Astrocyte of the cerebellum (primary cell): ENCODE results near the gene SLC7A8.

ENCODE experiments used
- DNase-seq: peaks from one replicate; pipeline ENCODE4 v3.0.0-alpha.2; 2011; ENCODE audit warnings: low read depth
- H3K4me3 ChIP-seq: 2 replicates; pipeline ENCODE4 v1.5.1; 2011; ENCODE audit warnings: mild to moderate bottlenecking, low read depth, low read length, moderate library complexity
- in situ Hi-C: cut with HindIII; loops from 2 replicates; pipeline ENCODE4 v1.10.0; 2017; ENCODE audit warnings: low sequenced_read_pairs
- TF ChIP-seq, protein P1 (sequence below): IDR thresholded peaks from 2 replicates; pipeline ENCODE4 v1.5.1; 2012; ENCODE audit warnings: low read length, low read depth, moderate library complexity, mild to moderate bottlenecking; ENCODE audit errors: missing control alignments

Gene SLC7A8

DNA sequence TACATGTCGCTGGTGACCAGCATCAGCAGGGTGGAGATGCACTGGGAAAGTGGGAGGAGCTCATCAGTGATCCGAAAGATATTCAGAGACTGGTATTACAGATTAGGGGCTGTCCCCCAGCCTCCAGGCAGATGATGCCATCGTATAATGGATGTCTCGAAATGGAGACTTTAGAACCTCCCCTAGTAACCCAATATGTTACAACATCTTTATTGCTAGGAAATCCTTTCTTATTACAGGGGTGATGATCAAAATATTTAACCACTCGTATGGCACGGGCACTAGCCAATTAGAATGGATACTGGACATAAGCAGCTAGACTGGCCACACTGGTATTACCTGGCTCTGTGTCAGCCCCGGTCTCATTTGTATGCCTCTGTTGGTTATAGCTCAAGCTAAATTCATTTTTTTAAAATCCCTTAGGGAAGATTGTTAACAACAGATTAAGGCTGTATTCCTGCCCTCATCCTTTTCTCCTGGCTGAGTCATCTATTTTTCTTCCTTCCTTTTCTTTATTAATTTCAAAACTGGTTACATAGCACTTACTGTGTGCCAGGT, 53.6 kb downstream of the SLC7A8 start:
- TF ChIP-seq, protein P1, sequence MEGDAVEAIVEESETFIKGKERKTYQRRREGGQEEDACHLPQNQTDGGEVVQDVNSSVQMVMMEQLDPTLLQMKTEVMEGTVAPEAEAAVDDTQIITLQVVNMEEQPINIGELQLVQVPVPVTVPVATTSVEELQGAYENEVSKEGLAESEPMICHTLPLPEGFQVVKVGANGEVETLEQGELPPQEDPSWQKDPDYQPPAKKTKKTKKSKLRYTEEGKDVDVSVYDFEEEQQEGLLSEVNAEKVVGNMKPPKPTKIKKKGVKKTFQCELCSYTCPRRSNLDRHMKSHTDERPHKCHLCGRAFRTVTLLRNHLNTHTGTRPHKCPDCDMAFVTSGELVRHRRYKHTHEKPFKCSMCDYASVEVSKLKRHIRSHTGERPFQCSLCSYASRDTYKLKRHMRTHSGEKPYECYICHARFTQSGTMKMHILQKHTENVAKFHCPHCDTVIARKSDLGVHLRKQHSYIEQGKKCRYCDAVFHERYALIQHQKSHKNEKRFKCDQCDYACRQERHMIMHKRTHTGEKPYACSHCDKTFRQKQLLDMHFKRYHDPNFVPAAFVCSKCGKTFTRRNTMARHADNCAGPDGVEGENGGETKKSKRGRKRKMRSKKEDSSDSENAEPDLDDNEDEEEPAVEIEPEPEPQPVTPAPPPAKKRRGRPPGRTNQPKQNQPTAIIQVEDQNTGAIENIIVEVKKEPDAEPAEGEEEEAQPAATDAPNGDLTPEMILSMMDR: no peak

DNA sequence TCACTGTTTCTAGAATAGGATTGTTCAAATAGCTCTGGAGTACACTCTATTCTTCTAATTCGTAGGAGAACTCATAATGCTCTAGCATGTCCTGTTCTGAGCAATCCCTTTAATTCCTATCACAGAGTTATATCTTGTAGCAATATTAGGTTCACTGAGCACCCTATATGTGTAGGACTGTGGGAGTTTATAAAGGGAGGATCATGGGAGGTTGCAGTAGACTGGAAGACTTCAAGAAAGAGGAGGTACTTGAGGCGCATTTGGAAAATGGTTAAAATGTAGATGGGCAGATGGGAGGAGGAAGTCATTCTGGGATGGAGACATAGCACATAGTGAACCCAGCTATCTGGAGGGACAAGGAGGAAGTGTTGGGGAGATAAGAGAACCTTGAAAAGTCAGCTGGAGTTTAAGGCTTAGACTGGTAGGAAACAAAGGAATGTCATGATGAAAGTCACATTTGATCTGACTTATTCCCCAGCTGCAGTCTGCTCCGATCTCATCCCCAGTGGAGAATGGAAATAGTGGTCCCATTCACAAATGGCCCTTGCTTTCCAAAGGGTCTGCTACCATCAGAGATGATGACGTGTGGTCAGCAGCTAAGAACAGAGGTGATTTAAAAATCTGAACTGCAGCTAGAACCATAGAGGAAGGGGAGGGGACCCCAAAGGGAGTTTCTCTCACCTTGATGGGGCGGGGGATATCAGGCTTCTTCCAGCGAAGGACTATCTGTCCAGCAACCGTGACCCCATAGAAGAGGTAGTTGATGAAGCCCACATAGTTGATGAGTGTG, 54.3 kb downstream of the SLC7A8 start:
- TF ChIP-seq, protein P1: no peak
- no peak overlapping the region for H3K4me3 ChIP-seq
- in situ Hi-C loops: no loop called here
- DNase-seq: no peak

More for the DNA sequence above, 53.6 kb downstream of the SLC7A8 start:
- in situ Hi-C loops: no loop called here
- no peak for DNase-seq
- no peak overlapping the region for H3K4me3 ChIP-seq

DNA sequence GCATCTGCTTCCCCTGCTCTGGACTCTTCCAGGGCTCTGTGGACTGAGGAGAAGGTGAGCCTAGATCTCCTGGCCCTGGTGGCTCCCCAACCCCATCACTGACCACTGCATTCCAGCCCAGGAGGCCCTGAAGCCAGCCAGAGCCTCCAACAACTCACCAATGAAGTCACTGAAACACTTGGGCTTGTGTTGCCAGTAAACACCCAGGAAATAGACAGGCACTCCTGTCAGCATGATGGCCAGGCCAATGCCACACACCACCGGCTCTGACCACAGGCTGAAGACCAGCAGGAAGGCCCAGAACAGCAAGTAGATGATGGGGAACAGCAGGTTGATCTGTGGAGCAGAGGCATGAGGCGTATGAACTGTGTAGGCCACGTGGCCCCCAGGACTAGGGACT, 55.6 kb downstream of the SLC7A8 start:
- H3K4me3 ChIP-seq: no peak overlapping the region
- TF ChIP-seq, protein P1: no peak
- no peak for DNase-seq
- in situ Hi-C loops: no loop called here

DNA sequence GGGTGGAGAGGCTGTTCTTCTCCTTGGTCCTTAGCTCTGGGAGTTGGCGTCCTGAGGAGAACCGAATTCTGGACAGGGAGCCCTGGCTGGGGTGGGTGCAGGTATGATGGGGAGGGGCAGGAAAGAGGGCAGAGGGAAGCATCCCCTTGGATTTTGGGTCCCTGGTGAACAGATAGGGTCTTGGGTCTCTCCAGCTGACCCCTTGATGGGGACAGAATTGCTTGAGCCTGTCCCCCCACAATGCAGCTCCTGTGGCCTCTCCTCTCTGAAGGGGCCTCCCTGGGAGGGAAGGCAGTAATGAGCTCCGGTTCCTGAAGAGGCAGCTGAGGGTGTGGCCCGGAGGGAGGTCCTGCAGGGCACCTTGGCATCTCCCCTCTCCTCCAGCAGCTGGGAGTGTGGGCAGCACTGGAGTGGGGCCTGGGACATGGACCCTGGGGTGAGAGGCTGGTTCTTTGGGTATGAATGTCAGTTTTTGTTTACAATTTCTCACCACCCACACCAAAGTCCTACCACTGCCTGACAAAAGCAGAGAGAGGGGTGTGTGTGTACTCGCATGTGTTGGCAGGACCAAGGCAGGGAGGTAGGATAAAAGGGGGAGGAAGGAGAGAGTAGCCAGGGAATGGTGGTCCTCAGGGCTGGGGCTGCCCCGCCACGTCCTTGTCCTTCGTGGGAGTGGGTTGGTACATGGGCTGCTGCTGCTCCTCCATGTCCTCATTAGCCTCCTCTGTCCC, 56.7 kb downstream of the SLC7A8 start:
- TF ChIP-seq, protein P1: no peak
- DNase-seq: no peak
- no peak overlapping the region for H3K4me3 ChIP-seq
- in situ Hi-C loops: no loop called here

DNA sequence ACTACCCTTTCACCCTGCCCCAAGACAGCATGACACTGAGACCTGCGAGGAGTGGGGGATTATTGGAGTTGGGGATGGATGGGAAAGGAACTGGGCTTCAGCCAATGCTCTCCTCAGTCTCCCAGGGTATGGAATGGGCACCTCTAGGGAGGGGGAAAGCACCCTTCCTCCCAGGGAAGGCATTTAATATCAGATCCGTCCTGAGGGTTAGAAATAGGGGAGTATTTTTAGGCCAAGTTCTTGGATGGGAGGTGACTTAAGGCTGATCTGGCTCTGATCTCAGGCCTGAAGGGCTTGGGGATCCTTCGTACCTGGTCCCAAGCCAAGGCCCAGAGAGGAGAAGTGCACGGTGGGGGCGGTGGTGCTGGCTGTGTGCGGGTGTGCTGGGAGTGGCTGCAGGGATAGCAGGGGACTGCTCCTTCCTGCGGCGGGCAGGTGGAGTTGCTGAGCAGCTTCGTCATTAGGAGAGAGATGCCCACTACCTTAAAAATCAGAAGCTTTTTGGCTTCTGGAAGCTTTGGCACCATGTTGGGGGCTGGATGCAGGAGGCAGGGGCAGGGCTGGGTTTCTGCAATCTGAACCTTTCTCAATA, 57.4 kb downstream of the SLC7A8 start:
- H3K4me3 ChIP-seq: no peak overlapping the region
- TF ChIP-seq, protein P1: no peak
- DNase-seq: no peak
- in situ Hi-C loops: no loop called here

DNA sequence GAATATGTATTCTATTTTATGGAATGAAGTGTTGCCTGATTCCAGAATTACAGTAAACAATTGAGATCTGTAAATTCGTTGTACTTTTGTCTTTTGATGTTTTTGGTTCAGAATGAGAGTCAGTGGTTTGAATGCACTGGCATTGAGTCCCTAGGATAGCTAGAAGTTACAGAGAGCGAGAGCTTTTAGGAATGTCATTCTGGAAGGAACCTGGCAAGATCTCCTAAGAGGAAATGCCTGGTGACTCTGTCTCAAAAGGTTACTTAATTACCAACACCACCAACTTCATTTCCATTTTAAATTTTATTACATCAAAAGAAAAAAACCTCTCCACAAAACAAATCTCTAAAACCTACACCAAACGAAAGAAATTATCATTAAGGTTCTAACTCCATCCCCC, 58.4 kb downstream of the SLC7A8 start:
- TF ChIP-seq, protein P1: no peak
- in situ Hi-C loops: no loop called here
- no peak overlapping the region for H3K4me3 ChIP-seq
- DNase-seq: no peak
